ENCODE measurements around the gene SLC25A29. TPM values are rescaled to one million over a fixed set of nuclear protein-coding genes. Genes with fewer than 3 reads are reported as not detected.
"Not testable (repeated sequence)": the region's sequence is repeated elsewhere in the genome, so short reads cannot be mapped to it uniquely, and the experiment has no call there.

Gene SLC25A29
- total RNA-seq, 2 experiments from 2014 or later: 29.7 to 29.9 TPM

- Mint-ChIP-seq H3K4me3 (peak overlapping the region; percentile 74), H3K36me3 (ENCODE audit: low read depth) (no peaks in the 10 kb centered on the region), H3K9me3 (ENCODE audit: insufficient read depth) (no peaks in the 10 kb centered on the region), H3K27me3 (ENCODE audit: low read depth) (peaks cover 31% of the 10 kb centered on the region), H3K4me1 (ENCODE audit: low read depth) (peaks cover 31% of the 10 kb centered on the region), H3K27ac (no peak overlapping the region)
- ChIA-PET CTCF (no interaction called here), POLR2A (no interaction called here)
- DNase-seq (no peak), ATAC-seq (no peak)
These were observed 938 bp upstream of the SLC25A29 start for GRCh38 chr14:100306998-100307765.

- ATAC-seq (peak; percentile 27), DNase-seq (peak; percentile 72)
- H3K27me3 Mint-ChIP-seq (ENCODE audit: low read depth): peaks cover 23% of the 10 kb centered on the region
- POLR2A ChIA-PET: interaction anchor here (0.6 to 1.3 kb wide), 2 partner anchors 9 to 19 kb away, joined by 3 read pairs; no protein-coding TSS in a partner anchor
- no peaks in the 10 kb centered on the region for H3K36me3 Mint-ChIP-seq (ENCODE audit: low read depth)
- CTCF ChIA-PET: interaction anchor here (0.6 to 1.3 kb wide), 3 partner anchors 19 to 72 kb away, joined by 3 to 5 read pairs (median 4); no protein-coding TSS in a partner anchor
- H3K27ac Mint-ChIP-seq: peak overlapping the region; percentile 77
- H3K9me3 Mint-ChIP-seq (ENCODE audit: insufficient read depth): no peaks in the 10 kb centered on the region
- peak overlapping the region; percentile 81 for H3K4me3 Mint-ChIP-seq
- peaks cover 31% of the 10 kb centered on the region for H3K4me1 Mint-ChIP-seq (ENCODE audit: low read depth)
These were observed 732 bp downstream of the SLC25A29 start for GRCh38 chr14:100305324-100306100.

- Mint-ChIP-seq H3K9me3 (ENCODE audit: insufficient read depth) (no peaks in the 10 kb centered on the region), H3K27me3 (ENCODE audit: low read depth) (peaks cover 23% of the 10 kb centered on the region), H3K36me3 (ENCODE audit: low read depth) (no peaks in the 10 kb centered on the region), H3K27ac (peak overlapping the region; percentile 49), H3K4me3 (peak overlapping the region; percentile 81), H3K4me1 (ENCODE audit: low read depth) (peaks cover 31% of the 10 kb centered on the region)
- no peak for DNase-seq
- peak; percentile 4 for ATAC-seq
- CTCF ChIA-PET: interaction anchor here (0.6 to 1.3 kb wide), 3 partner anchors 19 to 73 kb away, joined by 3 to 5 read pairs (median 4); no protein-coding TSS in a partner anchor
- POLR2A ChIA-PET: interaction anchor here (0.6 to 1.3 kb wide), 2 partner anchors 8 to 19 kb away, joined by 3 read pairs; no protein-coding TSS in a partner anchor
These were observed 1.4 kb downstream of the SLC25A29 start for GRCh38 chr14:100304825-100305323.

- POLR2A ChIA-PET: no interaction called here
- DNase-seq (no peak), ATAC-seq (no peak)
- Mint-ChIP-seq H3K36me3 (ENCODE audit: low read depth) (no peaks in the 10 kb centered on the region), H3K4me1 (ENCODE audit: low read depth) (peaks cover 31% of the 10 kb centered on the region), H3K9me3 (ENCODE audit: insufficient read depth) (no peaks in the 10 kb centered on the region), H3K27ac (no peak overlapping the region), H3K4me3 (no peak overlapping the region), H3K27me3 (ENCODE audit: low read depth) (peaks cover 19% of the 10 kb centered on the region)
- CTCF ChIA-PET: interaction anchor here (1.6 kb wide), 2 partner anchors 10 to 46 kb away, joined by 4 read pairs; no protein-coding TSS in a partner anchor
These were observed 2.3 kb downstream of the SLC25A29 start for GRCh38 chr14:100303925-100304324.

GRCh38 chr14:100303179-100303578 is 3.1 kb downstream of the SLC25A29 start:
- CTCF ChIA-PET: interaction anchor here (0.7 to 2.0 kb wide), 12 partner anchors 10 to 82 kb away, joined by 3 to 6 read pairs (median 4); a partner anchor contains a TSS
- no peak overlapping the region for H3K27ac Mint-ChIP-seq
- DNase-seq: no peak
- peaks cover 16% of the 10 kb centered on the region for H3K27me3 Mint-ChIP-seq (ENCODE audit: low read depth)
- H3K4me1 Mint-ChIP-seq (ENCODE audit: low read depth): peaks cover 31% of the 10 kb centered on the region
- H3K36me3 Mint-ChIP-seq (ENCODE audit: low read depth): no peaks in the 10 kb centered on the region
- no peak overlapping the region for H3K4me3 Mint-ChIP-seq
- POLR2A ChIA-PET: no interaction called here
- ATAC-seq: no peak
- H3K9me3 Mint-ChIP-seq (ENCODE audit: insufficient read depth): no peaks in the 10 kb centered on the region

GRCh38 chr14:100302616-100303015 is 3.6 kb downstream of the SLC25A29 start:
- Mint-ChIP-seq H3K4me3 (no peak overlapping the region), H3K4me1 (ENCODE audit: low read depth) (peaks cover 29% of the 10 kb centered on the region), H3K36me3 (ENCODE audit: low read depth) (no peaks in the 10 kb centered on the region), H3K27me3 (ENCODE audit: low read depth) (peaks cover 11% of the 10 kb centered on the region), H3K9me3 (ENCODE audit: insufficient read depth) (no peaks in the 10 kb centered on the region), H3K27ac (no peak overlapping the region)
- CTCF ChIA-PET: interaction anchor here (0.7 to 2.7 kb wide), 13 partner anchors 10 to 83 kb away, joined by 3 to 9 read pairs (median 4); a partner anchor contains a TSS
- POLR2A ChIA-PET: interaction anchor here (0.7 kb wide), 1 partner anchor 253 kb away, joined by 3 read pairs; no protein-coding TSS in a partner anchor
- DNase-seq: no peak
- no peak for ATAC-seq

GRCh38 chr14:100299238-100299560 is 7.0 kb downstream of the SLC25A29 start:
- Mint-ChIP-seq H3K4me3 (no peak overlapping the region), H3K9me3 (ENCODE audit: insufficient read depth) (no peaks in the 10 kb centered on the region), H3K36me3 (ENCODE audit: low read depth) (no peaks in the 10 kb centered on the region), H3K27ac (no peak overlapping the region), H3K27me3 (ENCODE audit: low read depth) (no peaks in the 10 kb centered on the region), H3K4me1 (ENCODE audit: low read depth) (peaks cover 13% of the 10 kb centered on the region)
- POLR2A ChIA-PET: no interaction called here
- no peak for ATAC-seq
- CTCF ChIA-PET: no interaction called here
- no peak for DNase-seq

GRCh38 chr14:100298551-100299237 is 7.5 kb downstream of the SLC25A29 start:
- Mint-ChIP-seq H3K4me3 (no peak overlapping the region), H3K27me3 (ENCODE audit: low read depth) (no peaks in the 10 kb centered on the region), H3K36me3 (ENCODE audit: low read depth) (no peaks in the 10 kb centered on the region), H3K4me1 (ENCODE audit: low read depth) (peaks cover 9% of the 10 kb centered on the region), H3K9me3 (ENCODE audit: insufficient read depth) (no peaks in the 10 kb centered on the region), H3K27ac (no peak overlapping the region)
- ATAC-seq (no peak), DNase-seq (no peak)
- ChIA-PET CTCF (interaction anchor here (5.1 kb wide), 1 partner anchor 14 kb away, joined by 33 read pairs; no protein-coding TSS in a partner anchor), POLR2A (no interaction called here)

- POLR2A ChIA-PET: interaction anchor here (0.6 to 0.9 kb wide), 2 partner anchors 8 to 93 kb away, joined by 3 read pairs; no protein-coding TSS in a partner anchor
- H3K9me3 Mint-ChIP-seq (ENCODE audit: insufficient read depth): no peaks in the 10 kb centered on the region
These were observed 8.6 kb downstream of the SLC25A29 start for GRCh38 chr14:100297320-100298300.

GRCh38 chr14:100296729-100297128 is 9.5 kb downstream of the SLC25A29 start:
- CTCF ChIA-PET: interaction anchor here (1.4 to 5.1 kb wide), 2 partner anchors 12 to 104 kb away, joined by 3 to 33 read pairs; no protein-coding TSS in a partner anchor
- POLR2A ChIA-PET: interaction anchor here (0.6 to 0.9 kb wide), 3 partner anchors 9 to 92 kb away, joined by 3 read pairs; no protein-coding TSS in a partner anchor

More at GRCh38 chr14:100297320-100298300, 8.6 kb downstream of the SLC25A29 start:
- Mint-ChIP-seq H3K36me3 (ENCODE audit: low read depth) (no peaks in the 10 kb centered on the region), H3K27me3 (ENCODE audit: low read depth) (no peaks in the 10 kb centered on the region), H3K27ac (no peak overlapping the region), H3K4me3 (no peak overlapping the region), H3K4me1 (ENCODE audit: low read depth) (peaks cover 1% of the 10 kb centered on the region)
- ATAC-seq (no peak), DNase-seq (no peak)
- CTCF ChIA-PET: interaction anchor here (1.4 to 5.1 kb wide), 2 partner anchors 13 to 105 kb away, joined by 3 to 33 read pairs; no protein-coding TSS in a partner anchor

More at GRCh38 chr14:100296729-100297128, 9.5 kb downstream of the SLC25A29 start:
- H3K9me3 Mint-ChIP-seq (ENCODE audit: insufficient read depth); H3K27me3 Mint-ChIP-seq (ENCODE audit: low read depth); H3K36me3 Mint-ChIP-seq (ENCODE audit: low read depth); H3K27ac Mint-ChIP-seq; DNase-seq; H3K4me1 Mint-ChIP-seq (ENCODE audit: low read depth); ATAC-seq; H3K4me3 Mint-ChIP-seq: not testable (repeated sequence)
